Gastrocnemius medialis (tissue), 4 donors: ENCODE results near the gene CTAG2.

Experiments
- POLR2A ChIP-seq, 2 donors: fragments of 450-650 bp; IDR thresholded peaks; one replicate each; pipeline ENCODE4 v1.6.1; 2017; ENCODE audit warnings: antibody characterized with exemption in 2 of 2, mild to moderate bottlenecking in 2 of 2, moderate library complexity in 2 of 2
- TF ChIP-seq, protein P1 (sequence below), 5 experiments: fragments of 450-650 bp in 3 of 5; fragments of 200-600 bp in 2 of 5; sonication (generic) in 2 of 5; IDR thresholded peaks in 4 of 5; conservative IDR thresholded peaks in 1 of 5; 1 replicate in 4 of 5; 2 replicates in 1 of 5; pipeline ENCODE4 v1.5.1; 2016 to 2019; ENCODE audit warnings: antibody characterized with exemption in 5 of 5, mild to moderate bottlenecking in 3 of 5, moderate library complexity in 3 of 5

DNA sequence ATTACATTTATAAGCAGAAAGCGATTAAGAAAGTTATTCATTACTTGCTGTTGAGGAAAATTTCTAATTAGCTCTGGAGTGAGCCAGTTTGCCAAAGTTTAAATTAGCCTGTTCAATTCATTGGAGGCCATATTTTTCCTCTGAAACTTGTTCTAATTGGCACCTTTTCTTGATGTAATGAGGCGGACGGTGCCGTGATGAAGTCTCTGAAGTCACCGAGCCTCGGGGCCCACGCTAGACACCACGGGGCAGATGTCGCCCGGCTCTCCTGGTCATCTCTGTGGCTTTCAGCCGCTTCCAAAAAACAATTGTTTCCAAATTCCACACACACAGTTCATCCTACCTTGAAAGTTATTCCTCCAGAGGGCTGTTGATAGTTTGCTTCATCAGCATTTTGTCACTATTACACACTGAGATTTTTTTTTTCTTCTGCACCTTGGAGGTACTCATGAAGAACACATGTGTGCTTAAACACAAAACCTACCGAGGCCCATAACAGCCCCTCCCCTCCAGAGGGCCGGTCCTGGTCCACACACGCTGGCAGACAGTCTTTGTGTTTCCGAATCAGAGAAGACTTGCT lies 3.9 kb upstream of the CTAG2 start:
- TF ChIP-seq, protein P1, sequence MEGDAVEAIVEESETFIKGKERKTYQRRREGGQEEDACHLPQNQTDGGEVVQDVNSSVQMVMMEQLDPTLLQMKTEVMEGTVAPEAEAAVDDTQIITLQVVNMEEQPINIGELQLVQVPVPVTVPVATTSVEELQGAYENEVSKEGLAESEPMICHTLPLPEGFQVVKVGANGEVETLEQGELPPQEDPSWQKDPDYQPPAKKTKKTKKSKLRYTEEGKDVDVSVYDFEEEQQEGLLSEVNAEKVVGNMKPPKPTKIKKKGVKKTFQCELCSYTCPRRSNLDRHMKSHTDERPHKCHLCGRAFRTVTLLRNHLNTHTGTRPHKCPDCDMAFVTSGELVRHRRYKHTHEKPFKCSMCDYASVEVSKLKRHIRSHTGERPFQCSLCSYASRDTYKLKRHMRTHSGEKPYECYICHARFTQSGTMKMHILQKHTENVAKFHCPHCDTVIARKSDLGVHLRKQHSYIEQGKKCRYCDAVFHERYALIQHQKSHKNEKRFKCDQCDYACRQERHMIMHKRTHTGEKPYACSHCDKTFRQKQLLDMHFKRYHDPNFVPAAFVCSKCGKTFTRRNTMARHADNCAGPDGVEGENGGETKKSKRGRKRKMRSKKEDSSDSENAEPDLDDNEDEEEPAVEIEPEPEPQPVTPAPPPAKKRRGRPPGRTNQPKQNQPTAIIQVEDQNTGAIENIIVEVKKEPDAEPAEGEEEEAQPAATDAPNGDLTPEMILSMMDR (IDR thresholded peaks at IDR 0.05 in 4 of 5, conservative IDR thresholded peaks at IDR 0.05 in 1 of 5), result no peak
- no peak for TF ChIP-seq POLR2A (IDR thresholded peaks at IDR 0.05)
